ENCODE data around the gene ANKRD42. TPM values are rescaled to one million over a fixed set of nuclear protein-coding genes. Genes with fewer than 3 reads are reported as not detected.

ANKRD42 gene
- total and polyA plus RNA-seq, 9 of the 15 experiments (the other 6 are each of a cell fraction or from before 2014, with no cell fraction given): 2.8 to 9.1 (median 6.1) TPM

- WGBS (ENCODE audit: insufficient coverage, low coverage, missing lambda C conversion rate): 53% methylated on average over 2 of the region's 2 CpGs
These were observed 22.6 kb upstream of the ANKRD42 start for GRCh38 chr11:83170865-83171264.

More at GRCh38 chr11:83170865-83171264, 22.6 kb upstream of the ANKRD42 start:
- Histone ChIP-seq H3K27ac (ENCODE audit: extremely low read depth, low read depth, low read length) (no peak overlapping the region), H4K20me1 (replicated peaks; ENCODE audit: control insufficient read depth, insufficient read depth, low read length) (peaks cover 12% of the 10 kb centered on the region), H2AFZ (ENCODE audit: low read depth, low read length) (no peak overlapping the region), H3K36me3 (ENCODE audit: control insufficient read depth, insufficient read depth, low read length) (peaks cover 95% of the 10 kb centered on the region), H3K4me1 (replicated peaks in 1 of 2; ENCODE audit: control insufficient read depth in 2 of 2, insufficient read depth in 2 of 2, low read length in 2 of 2) (peaks cover 0 to 2% of the 10 kb centered on the region in 2 experiments; a peak in 2 of 5 replicates), H3K4me2 (ENCODE audit: insufficient read depth, low read length) (peak overlapping the region; percentile 9), H3K9me3 (replicated peaks; ENCODE audit: control insufficient read depth, insufficient read depth, low read depth, low read length) (no peaks in the 10 kb centered on the region), H3K9ac (ENCODE audit: insufficient read depth in 1 of 2, low read depth in 2 of 2, low read length in 2 of 2) (no peak overlapping the region; a peak in 1 of 4 replicates), H3K27me3 (ENCODE audit: control insufficient read depth in 2 of 2, insufficient read depth in 2 of 2, low read length in 2 of 2) (no peaks in the 10 kb centered on the region), H3K4me3 (no peak overlapping the region), H3K79me2 (ENCODE audit: control insufficient read depth, insufficient read depth, low read length) (peaks cover 99% of the 10 kb centered on the region), H3K9me1 (ENCODE audit: control insufficient read depth, insufficient read depth, low read length) (no peaks in the 10 kb centered on the region)
- no peak for DNase-seq (ENCODE audit: extremely low read depth in 1 of 4, low spot score in 3 of 4)
- no TSS peak for BruUV-seq (replicated peaks)
- no peak; the same call in 2 of the 3 replicates for ATAC-seq
- in situ Hi-C loops (cut with MboI): no loop called here
- intact Hi-C loops (cut with micrococcal nuclease): no loop called here
- peak; percentile 6 for FAIRE-seq
- POLR2A ChIA-PET: no interaction called here
- CTCF ChIA-PET (ENCODE audit: low intra/inter-chr PET ratio): no interaction called here
- no peak for TF ChIP-seq CTCF (IDR thresholded peaks at IDR 0.05 in 2 of 3, conservative IDR thresholded peaks at IDR 0.05 in 1 of 3; ENCODE audit: insufficient read depth in 2 of 3, low read depth in 1 of 3, low read length in 3 of 3)
- TF ChIP-seq AFF1 (IDR thresholded peaks at IDR 0.05; ENCODE audit: low read depth in 1 of 2, partially characterized antibody in 2 of 2): no peak
- no peak for TF ChIP-seq HNRNPH1 (optimal IDR thresholded peaks at IDR 0.05; ENCODE audit: low read depth, low read length)
- no peak for TF ChIP-seq KDM5B (IDR thresholded peaks at IDR 0.05; ENCODE audit: insufficient replicate concordance, low read depth, low read length)
- no peak for TF ChIP-seq ARHGAP35 (IDR thresholded peaks at IDR 0.05; ENCODE audit: partially characterized antibody)
- TF ChIP-seq, protein P1, sequence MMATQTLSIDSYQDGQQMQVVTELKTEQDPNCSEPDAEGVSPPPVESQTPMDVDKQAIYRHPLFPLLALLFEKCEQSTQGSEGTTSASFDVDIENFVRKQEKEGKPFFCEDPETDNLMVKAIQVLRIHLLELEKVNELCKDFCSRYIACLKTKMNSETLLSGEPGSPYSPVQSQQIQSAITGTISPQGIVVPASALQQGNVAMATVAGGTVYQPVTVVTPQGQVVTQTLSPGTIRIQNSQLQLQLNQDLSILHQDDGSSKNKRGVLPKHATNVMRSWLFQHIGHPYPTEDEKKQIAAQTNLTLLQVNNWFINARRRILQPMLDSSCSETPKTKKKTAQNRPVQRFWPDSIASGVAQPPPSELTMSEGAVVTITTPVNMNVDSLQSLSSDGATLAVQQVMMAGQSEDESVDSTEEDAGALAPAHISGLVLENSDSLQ (IDR thresholded peaks at IDR 0.05): no peak
- TF ChIP-seq MAFF (IDR thresholded peaks at IDR 0.05; ENCODE audit: low read length): no peak
- TF ChIP-seq SRSF3 (IDR thresholded peaks at IDR 0.05; ENCODE audit: insufficient read depth, low read length): no peak
- TF ChIP-seq SIRT6 (IDR thresholded peaks at IDR 0.05; ENCODE audit: low read depth, low read length): no peak
- no peak for TF ChIP-seq BACH1 (tag; IDR thresholded peaks at IDR 0.05)
- TF ChIP-seq TAL1 (IDR thresholded peaks at IDR 0.05): no peak
- TF ChIP-seq ZNF785 (CRISPR knock-in tag; IDR thresholded peaks at IDR 0.05): no peak
- TF ChIP-seq C11orf30 (IDR thresholded peaks at IDR 0.05; ENCODE audit: low read depth): no peak
- TF ChIP-seq CSDE1 (IDR thresholded peaks at IDR 0.05): no peak
- TF ChIP-seq, protein P2, sequence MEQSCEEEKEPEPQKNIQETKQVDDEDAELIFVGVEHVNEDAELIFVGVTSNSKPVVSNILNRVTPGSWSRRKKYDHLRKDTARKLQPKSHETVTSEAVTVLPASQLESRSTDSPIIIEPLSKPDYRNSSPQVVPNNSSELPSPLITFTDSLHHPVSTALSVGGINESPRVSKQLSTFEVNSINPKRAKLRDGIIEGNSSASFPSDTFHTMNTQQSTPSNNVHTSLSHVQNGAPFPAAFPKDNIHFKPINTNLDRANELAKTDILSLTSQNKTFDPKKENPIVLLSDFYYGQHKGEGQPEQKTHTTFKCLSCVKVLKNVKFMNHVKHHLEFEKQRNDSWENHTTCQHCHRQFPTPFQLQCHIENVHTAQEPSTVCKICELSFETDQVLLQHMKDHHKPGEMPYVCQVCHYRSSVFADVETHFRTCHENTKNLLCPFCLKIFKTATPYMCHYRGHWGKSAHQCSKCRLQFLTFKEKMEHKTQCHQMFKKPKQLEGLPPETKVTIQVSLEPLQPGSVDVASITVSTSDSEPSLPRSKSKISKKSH (CRISPR knock-in tag; IDR thresholded peaks at IDR 0.05): no peak
